Mucosa of descending colon (tissue), 3 donors: ENCODE measurements around the gene TFPI2. TPM values are rescaled to one million over a fixed set of nuclear protein-coding genes. Genes with fewer than 3 reads are reported as not detected.

Experiments used
- ATAC-seq: fragments of 200-7000 bp; cut with Tn5 transposase; one replicate; pipeline ENCODE4 v1.9.1; 2020; ENCODE audit warnings: mild to moderate bottlenecking, moderate library complexity
- DNase-seq, 3 donors: peaks; one replicate each; pipeline ENCODE4 v3.0.0-alpha.2; 2020
- H3K36me3 ChIP-seq: fragments of 200-600 bp; one replicate; pipeline ENCODE4 v1.8.0; 2021; ENCODE audit warnings: low read depth, mild to moderate bottlenecking
- H3K4me1 ChIP-seq: fragments of 200-600 bp; one replicate; pipeline ENCODE4 v1.8.0; 2021; ENCODE audit warnings: low read depth, mild to moderate bottlenecking
- H3K4me3 ChIP-seq: fragments of 200-600 bp; one replicate; pipeline ENCODE4 v1.8.0; 2021; ENCODE audit warnings: mild to moderate bottlenecking
- H3K9me3 ChIP-seq: fragments of 200-600 bp; one replicate; pipeline ENCODE4 v1.8.0; 2021; ENCODE audit warnings: mild to moderate bottlenecking
- intact Hi-C, 2 donors: fragments of 100-400 bp; cut with DNase I in 1 of 2; cut with micrococcal nuclease in 1 of 2; formaldehyde crosslinking; loops; one replicate each; pipeline versions ENCODE4 v1.11.0 to v1.11.1; 2022; cut with DNase I, micrococcal nuclease
- total RNA-seq, 3 donors: library from RNA; stranded (reverse); fragmentation: NEBNext Ultra II Directional in 2 of 3; extraction: Animal tissue kit (Norgen Biotek cat#: 25700) in 2 of 3; gene quantifications; one replicate each; pipeline versions ENCODE4 v1.2.1 to v1.2.4, GENCODE V29; 2021 to 2023
- TF ChIP-seq, protein P1 (sequence below): fragments of 200-600 bp; IDR thresholded peaks from one replicate; pipeline ENCODE4 v1.8.0; 2022; ENCODE audit warnings: antibody characterized with exemption, mild to moderate bottlenecking
- donor health status: DM: no; HTN: no; CAD: no; lungs with moderate emphysema.
- donor health status: DM: no; HTN: no; CAD: no.
- donor health status: DM: no; HTN: yes; CAD: no.

Gene TFPI2
- total RNA-seq, 3 donors from 2014 or later, result 0.41 to 0.61 (median 0.46) TPM

DNA sequence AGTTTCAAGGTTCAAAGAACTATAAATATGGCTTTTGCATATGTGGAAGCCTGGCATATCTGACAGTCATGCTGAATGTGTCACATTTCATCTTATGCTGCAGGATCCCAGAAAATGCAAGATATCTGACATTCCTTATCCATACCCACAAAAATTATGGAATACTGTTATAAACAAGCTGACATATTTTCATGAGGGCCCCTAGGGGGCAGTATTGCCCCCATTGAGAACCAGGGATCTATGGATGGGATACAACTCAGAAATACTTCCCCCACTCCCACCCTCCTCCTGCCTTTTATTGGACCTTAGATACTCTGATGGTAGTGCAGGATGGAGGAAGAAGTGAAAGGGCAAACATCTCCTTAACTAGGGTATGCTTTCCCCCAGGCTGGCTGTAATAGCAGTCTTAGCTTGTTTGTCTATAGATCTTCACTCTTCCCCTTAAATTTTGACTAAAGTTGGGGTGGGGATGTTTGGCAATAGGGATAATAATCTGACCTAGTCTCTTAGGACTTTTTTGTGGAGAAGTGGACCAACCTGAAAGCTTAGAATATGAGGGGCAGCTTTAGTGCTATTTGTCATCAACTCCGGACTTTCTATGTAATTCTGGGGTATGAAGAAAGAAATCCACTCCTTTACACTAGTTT is 12.3 kb upstream of the TFPI2 start:
- peak; percentile 27 for ATAC-seq
- no peak for DNase-seq
- TF ChIP-seq, protein P1, sequence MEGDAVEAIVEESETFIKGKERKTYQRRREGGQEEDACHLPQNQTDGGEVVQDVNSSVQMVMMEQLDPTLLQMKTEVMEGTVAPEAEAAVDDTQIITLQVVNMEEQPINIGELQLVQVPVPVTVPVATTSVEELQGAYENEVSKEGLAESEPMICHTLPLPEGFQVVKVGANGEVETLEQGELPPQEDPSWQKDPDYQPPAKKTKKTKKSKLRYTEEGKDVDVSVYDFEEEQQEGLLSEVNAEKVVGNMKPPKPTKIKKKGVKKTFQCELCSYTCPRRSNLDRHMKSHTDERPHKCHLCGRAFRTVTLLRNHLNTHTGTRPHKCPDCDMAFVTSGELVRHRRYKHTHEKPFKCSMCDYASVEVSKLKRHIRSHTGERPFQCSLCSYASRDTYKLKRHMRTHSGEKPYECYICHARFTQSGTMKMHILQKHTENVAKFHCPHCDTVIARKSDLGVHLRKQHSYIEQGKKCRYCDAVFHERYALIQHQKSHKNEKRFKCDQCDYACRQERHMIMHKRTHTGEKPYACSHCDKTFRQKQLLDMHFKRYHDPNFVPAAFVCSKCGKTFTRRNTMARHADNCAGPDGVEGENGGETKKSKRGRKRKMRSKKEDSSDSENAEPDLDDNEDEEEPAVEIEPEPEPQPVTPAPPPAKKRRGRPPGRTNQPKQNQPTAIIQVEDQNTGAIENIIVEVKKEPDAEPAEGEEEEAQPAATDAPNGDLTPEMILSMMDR, result peak; percentile 17
- Histone ChIP-seq H3K4me1 (no peaks in the 10 kb centered on the region), H3K9me3 (no peaks in the 10 kb centered on the region), H3K4me3 (no peak overlapping the region), H3K36me3 (no peaks in the 10 kb centered on the region)
- intact Hi-C loops, result loop anchor here (2.0 to 10.0 kb wide), 2 partner anchors 182 to 184 kb away; no protein-coding TSS in a partner anchor

DNA sequence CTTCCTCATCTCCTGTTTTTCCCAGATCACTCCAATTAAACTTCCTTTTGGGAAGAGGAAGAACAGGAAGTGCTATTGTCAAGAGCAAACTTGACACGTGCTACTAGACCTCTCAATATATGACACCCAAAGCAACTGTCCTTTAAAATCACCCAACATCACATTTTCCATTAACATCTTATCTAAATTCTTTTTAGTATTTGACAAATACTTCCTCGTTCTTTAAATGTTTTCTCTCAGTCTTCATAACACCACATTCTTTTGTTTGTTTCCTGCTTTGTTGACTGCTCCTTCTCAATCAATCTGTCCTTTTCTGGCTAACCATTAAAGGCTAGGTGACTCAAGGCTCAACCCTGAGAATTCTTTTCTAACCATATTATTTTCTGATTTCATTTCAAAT is 7.1 kb upstream of the TFPI2 start:
- DNase-seq (no peak), ATAC-seq (no peak)
- TF ChIP-seq, protein P1, result no peak
- no peak overlapping the region for H3K4me3 ChIP-seq
- no peaks in the 10 kb centered on the region for H3K4me1 ChIP-seq
- intact Hi-C loops, result loop anchor here in 1 of 2 donors (10.0 kb wide), 1 partner anchor 107 kb away; the partner anchor contains the start of gene BET1
- H3K36me3 ChIP-seq, result no peaks in the 10 kb centered on the region
- H3K9me3 ChIP-seq, result no peaks in the 10 kb centered on the region

DNA sequence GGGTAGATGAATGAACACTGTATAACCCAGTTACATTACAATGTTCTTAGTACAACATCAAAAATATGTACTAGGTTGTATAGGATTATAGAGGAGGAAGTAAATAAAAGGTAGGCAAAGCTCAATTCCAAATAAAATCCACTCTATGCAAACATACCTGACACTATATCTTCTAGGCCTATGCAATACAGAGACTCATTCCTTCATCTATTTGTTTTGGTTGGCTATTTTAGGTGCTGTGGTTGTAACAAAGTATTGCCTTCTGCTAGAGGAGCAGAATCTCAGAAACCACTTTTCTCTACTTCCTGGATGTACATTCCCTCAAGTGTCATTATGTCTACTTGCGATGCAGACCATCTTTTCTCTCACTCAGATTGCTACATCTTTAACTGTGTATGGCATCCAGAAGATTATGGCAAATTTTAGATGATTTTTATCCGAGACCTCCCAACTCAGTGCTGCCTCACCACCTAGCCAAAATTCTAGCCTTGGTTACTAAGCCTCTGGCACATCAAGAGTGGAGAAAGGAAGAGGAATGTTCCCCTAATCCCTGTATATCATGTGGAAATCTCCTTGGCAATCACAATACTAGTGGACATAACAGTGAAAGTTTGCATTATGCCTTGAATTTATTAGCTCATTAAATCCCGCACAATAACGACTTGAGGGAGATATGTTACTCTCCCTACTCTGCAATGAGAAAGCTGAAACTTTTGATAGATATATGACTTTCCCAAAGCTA is 5.5 kb upstream of the TFPI2 start:
- no peaks in the 10 kb centered on the region for H3K4me1 ChIP-seq
- TF ChIP-seq, protein P1, result no peak
- DNase-seq (no peak), ATAC-seq (no peak)
- intact Hi-C loops, result loop anchor here in 1 of 2 donors (10.0 kb wide), 1 partner anchor 109 kb away; the partner anchor contains the start of gene BET1
- no peak overlapping the region for H3K4me3 ChIP-seq
- no peaks in the 10 kb centered on the region for H3K9me3 ChIP-seq
- no peaks in the 10 kb centered on the region for H3K36me3 ChIP-seq

DNA sequence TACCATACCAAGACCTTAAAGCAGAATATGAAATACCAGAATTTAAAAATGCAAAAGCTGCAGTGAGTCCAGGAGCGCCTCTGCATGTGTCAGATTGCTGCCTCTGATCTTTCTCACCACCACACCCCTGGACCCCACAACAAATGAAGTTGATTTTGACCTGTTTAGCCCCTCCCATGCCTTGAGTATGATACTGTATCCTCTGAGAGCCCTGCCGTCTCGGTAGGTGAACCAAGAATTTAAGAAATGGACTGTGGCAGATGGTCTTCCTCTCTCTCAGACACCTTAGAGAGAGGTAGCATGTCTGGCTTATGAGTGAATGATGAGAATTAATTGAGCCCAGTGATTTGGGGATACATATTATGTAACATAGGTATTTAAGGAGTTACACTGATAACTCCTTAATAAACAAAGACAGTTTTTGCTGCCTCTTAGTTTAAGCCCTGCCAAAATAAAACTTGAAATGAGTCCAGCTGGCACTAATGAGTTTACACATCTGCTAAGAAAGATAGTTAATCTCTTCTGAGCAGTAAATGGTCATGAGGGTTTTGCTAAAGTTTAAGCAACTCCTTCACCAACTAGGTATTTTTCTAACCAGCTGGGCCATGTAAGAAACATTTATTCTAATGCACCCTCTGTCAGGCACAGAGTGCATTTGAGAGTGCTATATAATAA is 4.5 kb upstream of the TFPI2 start:
- H3K9me3 ChIP-seq, result no peaks in the 10 kb centered on the region
- TF ChIP-seq, protein P1, result no peak
- no peak overlapping the region for H3K4me3 ChIP-seq
- intact Hi-C loops, result loop anchor here in 1 of 2 donors (10.0 kb wide), 1 partner anchor 110 kb away; the partner anchor contains the start of gene BET1
- H3K36me3 ChIP-seq, result no peaks in the 10 kb centered on the region
- no peaks in the 10 kb centered on the region for H3K4me1 ChIP-seq
- DNase-seq, result no peak
- no peak for ATAC-seq

DNA sequence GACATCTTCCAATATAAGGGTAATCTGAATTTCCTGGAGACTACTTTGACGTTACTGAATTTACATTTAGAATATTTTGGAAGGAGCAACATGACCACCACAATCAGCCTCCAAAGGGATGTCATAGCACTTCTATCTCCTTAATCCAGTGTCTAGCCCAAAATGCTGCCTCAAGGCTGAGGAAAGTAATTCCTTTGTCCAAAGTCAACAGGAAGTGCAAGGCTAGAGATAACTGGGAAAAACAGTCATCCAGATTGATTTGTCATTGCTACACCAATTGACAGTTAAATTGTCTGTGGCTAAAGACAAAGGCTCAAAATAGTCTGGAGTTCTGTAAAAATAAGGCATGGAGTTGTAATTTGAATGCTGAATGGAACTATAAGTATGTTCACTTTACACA is 3.9 kb upstream of the TFPI2 start:
- Histone ChIP-seq H3K36me3 (no peaks in the 10 kb centered on the region), H3K4me1 (no peaks in the 10 kb centered on the region), H3K4me3 (no peak overlapping the region), H3K9me3 (no peaks in the 10 kb centered on the region)
- ATAC-seq (no peak), DNase-seq (no peak)
- intact Hi-C loops, result loop anchor here in 1 of 2 donors (10.0 kb wide), 1 partner anchor 110 kb away; the partner anchor contains the start of gene BET1
- TF ChIP-seq, protein P1, result no peak
